WTC11 (cell line): Measurements from ENCODE around the gene DGLUCY. TPM values are rescaled to one million over a fixed set of nuclear protein-coding genes. Genes with fewer than 3 reads are reported as not detected.
"Not testable (repeated sequence)": the region's sequence is repeated elsewhere in the genome, so short reads cannot be mapped to it uniquely, and the experiment has no call there.

Experiments used
- ATAC-seq: fragments of 200-7000 bp; cut with Tn5 transposase; 2 replicates; pipeline ENCODE4 v1.10.0; 2021; ENCODE audit warnings: mild to moderate bottlenecking, moderate library complexity
- CTCF ChIA-PET: fragments of 300-600 bp; sonication (Branson Sonifier 250); formaldehyde crosslinking; loops from one replicate; lab custom pipeline; 2021; ENCODE audit warnings: antibody characterized with exemption; lab: Charles Lee
- POLR2A ChIA-PET: fragments of 350-600 bp; sonication (Branson Sonifier 250); formaldehyde crosslinking; loops from one replicate; lab custom pipeline; 2021; ENCODE audit warnings: antibody characterized with exemption; lab: Charles Lee
- DNase-seq: peaks from one replicate; pipeline ENCODE4 v3.0.0; 2021; ENCODE audit warnings: low spot score
- H3K27ac Mint-ChIP-seq: 2 replicates; pipeline ENCODE4 v1.8.0; 2021; ENCODE audit warnings: mixed read lengths
- H3K27me3 Mint-ChIP-seq: 2 replicates; pipeline ENCODE4 v1.8.0; 2021; ENCODE audit warnings: low read depth, mild to moderate bottlenecking, moderate library complexity, mixed read lengths
- H3K36me3 Mint-ChIP-seq: 2 replicates; pipeline ENCODE4 v1.8.0; 2021; ENCODE audit warnings: mixed read lengths
- H3K4me1 Mint-ChIP-seq: 2 replicates; pipeline ENCODE4 v1.8.0; 2022; ENCODE audit warnings: mixed read lengths
- H3K4me3 Mint-ChIP-seq: 2 replicates; pipeline ENCODE4 v1.8.0; 2021; ENCODE audit warnings: mild to moderate bottlenecking, moderate library complexity, mixed read lengths
- H3K9me3 Mint-ChIP-seq: 2 replicates; pipeline ENCODE4 v1.8.0; 2021; ENCODE audit warnings: mixed read lengths
- CREM ChIP-seq: sonication (generic); formaldehyde crosslinking; IDR thresholded peaks from 2 replicates; pipeline ENCODE4 v1.8.1; 2022; ENCODE audit warnings: mild to moderate bottlenecking, missing genetic modification reagents, moderate library complexity
- ELF4 ChIP-seq: sonication (generic); formaldehyde crosslinking; IDR thresholded peaks from 2 replicates; pipeline ENCODE4 v1.8.1; 2022; ENCODE audit warnings: low read depth, mild to moderate bottlenecking, moderate library complexity, missing genetic modification reagents
- EMX1 ChIP-seq: fragments of 250-450 bp; sonication (Bioruptor Pico); IDR thresholded peaks from 2 replicates; pipeline ENCODE4 v1.8.0; 2021; ENCODE audit warnings: mild to moderate bottlenecking
- ESRRA ChIP-seq: sonication (generic); formaldehyde crosslinking; IDR thresholded peaks from 2 replicates; pipeline ENCODE4 v1.8.1; 2022; ENCODE audit warnings: mild to moderate bottlenecking, missing genetic modification reagents, borderline replicate concordance
- ETV6 ChIP-seq: sonication (generic); formaldehyde crosslinking; IDR thresholded peaks from 2 replicates; pipeline ENCODE4 v1.8.1; 2022; ENCODE audit warnings: mild to moderate bottlenecking, missing genetic modification reagents
- FOXJ3 ChIP-seq: sonication (generic); formaldehyde crosslinking; IDR thresholded peaks from 2 replicates; pipeline ENCODE4 v1.9.0; 2021; ENCODE audit warnings: missing genetic modification reagents, mild to moderate bottlenecking, borderline replicate concordance
- FOXK1 ChIP-seq: sonication (generic); formaldehyde crosslinking; IDR thresholded peaks from 2 replicates; pipeline ENCODE4 v1.8.0; 2022; ENCODE audit warnings: mild to moderate bottlenecking, moderate library complexity, missing genetic modification reagents
- FOXP1 ChIP-seq: sonication (generic); formaldehyde crosslinking; IDR thresholded peaks from 2 replicates; pipeline ENCODE4 v1.8.0; 2022; ENCODE audit warnings: missing genetic modification reagents, mild to moderate bottlenecking, moderate library complexity, borderline replicate concordance
- JAZF1 ChIP-seq: fragments of 250-450 bp; sonication (Bioruptor Pico); IDR thresholded peaks from 2 replicates; pipeline ENCODE4 v1.9.0; 2021; ENCODE audit warnings: moderate library complexity, mild to moderate bottlenecking, inconsistent platforms
- JUN ChIP-seq: sonication (generic); formaldehyde crosslinking; IDR thresholded peaks from 2 replicates; pipeline ENCODE4 v1.8.0; 2023; ENCODE audit warnings: mild to moderate bottlenecking, missing genetic modification reagents
- NR3C1 ChIP-seq: sonication (generic); formaldehyde crosslinking; conservative IDR thresholded peaks from 2 replicates; pipeline ENCODE4 v1.8.1; 2023; ENCODE audit warnings: low read depth, mild to moderate bottlenecking, missing genetic modification reagents
- PRRX2 ChIP-seq: fragments of 250-450 bp; sonication (Bioruptor Pico); IDR thresholded peaks from 2 replicates; pipeline ENCODE4 v1.8.0; 2021; ENCODE audit warnings: mild to moderate bottlenecking
- RELA ChIP-seq: sonication (generic); formaldehyde crosslinking; IDR thresholded peaks from 2 replicates; pipeline ENCODE4 v1.8.1; 2022; ENCODE audit warnings: missing genetic modification reagents, mild to moderate bottlenecking, borderline replicate concordance
- SMAD3 ChIP-seq: sonication (generic); formaldehyde crosslinking; IDR thresholded peaks from 2 replicates; pipeline ENCODE4 v1.8.0; 2022; ENCODE audit warnings: missing genetic modification reagents, mild to moderate bottlenecking, borderline replicate concordance
- SP1 ChIP-seq: sonication (generic); formaldehyde crosslinking; conservative IDR thresholded peaks from 2 replicates; pipeline ENCODE4 v1.8.1; 2022; ENCODE audit warnings: missing genetic modification reagents
- ZNF232 ChIP-seq: sonication (generic); formaldehyde crosslinking; IDR thresholded peaks from 2 replicates; pipeline ENCODE4 v1.8.0; 2022; ENCODE audit warnings: mild to moderate bottlenecking, missing genetic modification reagents
- ZNF423 ChIP-seq: fragments of 250-450 bp; sonication (Bioruptor Pico); IDR thresholded peaks from 2 replicates; pipeline ENCODE4 v2.1.2; 2022; ENCODE audit warnings: mild to moderate bottlenecking, moderate library complexity
- total RNA-seq: library from RNA; stranded (reverse); gene quantifications from 3 replicates; pipeline ENCODE4 v1.2.3, GENCODE V29; 2021
- TF ChIP-seq, protein P1 (sequence below): sonication (generic); formaldehyde crosslinking; IDR thresholded peaks from 2 replicates; pipeline ENCODE4 v1.8.1; 2023; ENCODE audit warnings: mild to moderate bottlenecking, missing genetic modification reagents, borderline replicate concordance
- TF ChIP-seq, protein P2 (sequence below): sonication (generic); formaldehyde crosslinking; IDR thresholded peaks from 2 replicates; pipeline ENCODE4 v1.8.1; 2023; ENCODE audit warnings: mild to moderate bottlenecking, missing genetic modification reagents
- TF ChIP-seq, protein P3 (sequence below): sonication (generic); formaldehyde crosslinking; IDR thresholded peaks from 2 replicates; pipeline ENCODE4 v1.8.1; 2022; ENCODE audit warnings: mild to moderate bottlenecking, missing genetic modification reagents, moderate library complexity, borderline replicate concordance
- TF ChIP-seq, protein P4 (sequence below): sonication (generic); formaldehyde crosslinking; IDR thresholded peaks from 2 replicates; pipeline ENCODE4 v1.8.1; 2023; ENCODE audit warnings: mild to moderate bottlenecking, moderate library complexity, missing genetic modification reagents

The DGLUCY gene
- total RNA-seq, 1 experiment from 2014 or later = 35.4 TPM

DNA sequence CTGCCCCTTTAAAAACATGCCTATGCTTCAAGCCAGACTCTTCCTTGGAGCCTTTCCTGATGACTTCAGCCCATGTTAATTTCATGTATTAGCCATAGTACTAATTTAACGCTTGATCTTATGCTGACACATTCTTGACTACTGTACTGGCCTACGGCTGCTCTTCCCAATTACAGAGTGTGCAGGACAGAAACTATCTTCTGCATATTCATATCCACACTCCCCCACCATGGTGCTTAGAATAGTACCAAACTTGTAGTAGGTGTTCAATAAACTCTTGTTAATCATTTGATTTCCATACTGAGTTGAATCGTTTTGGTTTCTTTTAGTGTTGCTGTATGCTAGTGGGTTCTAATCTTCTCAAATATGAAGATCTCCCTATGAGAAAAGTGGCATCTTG lies 21.8 kb upstream of the DGLUCY start:
- POLR2A ChIA-PET = no interaction called here
- TF ChIP-seq FOXJ3 (CRISPR knock-in tag) (no peak), CREM (no peak), ETV6 (CRISPR knock-in tag) (no peak), ZNF423 (CRISPR knock-in tag) (no peak), ZNF232 (CRISPR knock-in tag) (no peak), FOXP1 (CRISPR knock-in tag) (no peak), NR3C1 (CRISPR knock-in tag) (no peak)
- TF ChIP-seq, protein P1, sequence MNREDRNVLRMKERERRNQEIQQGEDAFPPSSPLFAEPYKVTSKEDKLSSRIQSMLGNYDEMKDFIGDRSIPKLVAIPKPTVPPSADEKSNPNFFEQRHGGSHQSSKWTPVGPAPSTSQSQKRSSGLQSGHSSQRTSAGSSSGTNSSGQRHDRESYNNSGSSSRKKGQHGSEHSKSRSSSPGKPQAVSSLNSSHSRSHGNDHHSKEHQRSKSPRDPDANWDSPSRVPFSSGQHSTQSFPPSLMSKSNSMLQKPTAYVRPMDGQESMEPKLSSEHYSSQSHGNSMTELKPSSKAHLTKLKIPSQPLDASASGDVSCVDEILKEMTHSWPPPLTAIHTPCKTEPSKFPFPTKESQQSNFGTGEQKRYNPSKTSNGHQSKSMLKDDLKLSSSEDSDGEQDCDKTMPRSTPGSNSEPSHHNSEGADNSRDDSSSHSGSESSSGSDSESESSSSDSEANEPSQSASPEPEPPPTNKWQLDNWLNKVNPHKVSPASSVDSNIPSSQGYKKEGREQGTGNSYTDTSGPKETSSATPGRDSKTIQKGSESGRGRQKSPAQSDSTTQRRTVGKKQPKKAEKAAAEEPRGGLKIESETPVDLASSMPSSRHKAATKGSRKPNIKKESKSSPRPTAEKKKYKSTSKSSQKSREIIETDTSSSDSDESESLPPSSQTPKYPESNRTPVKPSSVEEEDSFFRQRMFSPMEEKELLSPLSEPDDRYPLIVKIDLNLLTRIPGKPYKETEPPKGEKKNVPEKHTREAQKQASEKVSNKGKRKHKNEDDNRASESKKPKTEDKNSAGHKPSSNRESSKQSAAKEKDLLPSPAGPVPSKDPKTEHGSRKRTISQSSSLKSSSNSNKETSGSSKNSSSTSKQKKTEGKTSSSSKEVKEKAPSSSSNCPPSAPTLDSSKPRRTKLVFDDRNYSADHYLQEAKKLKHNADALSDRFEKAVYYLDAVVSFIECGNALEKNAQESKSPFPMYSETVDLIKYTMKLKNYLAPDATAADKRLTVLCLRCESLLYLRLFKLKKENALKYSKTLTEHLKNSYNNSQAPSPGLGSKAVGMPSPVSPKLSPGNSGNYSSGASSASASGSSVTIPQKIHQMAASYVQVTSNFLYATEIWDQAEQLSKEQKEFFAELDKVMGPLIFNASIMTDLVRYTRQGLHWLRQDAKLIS (CRISPR knock-in tag) = no peak
- Mint-ChIP-seq H3K9me3 (no peaks in the 10 kb centered on the region), H3K4me1 (no peaks in the 10 kb centered on the region), H3K36me3 (no peaks in the 10 kb centered on the region), H3K27ac (no peak overlapping the region), H3K4me3 (no peak overlapping the region), H3K27me3 (no peaks in the 10 kb centered on the region)
- no peak for DNase-seq
- no peak for ATAC-seq
- CTCF ChIA-PET = no interaction called here

DNA sequence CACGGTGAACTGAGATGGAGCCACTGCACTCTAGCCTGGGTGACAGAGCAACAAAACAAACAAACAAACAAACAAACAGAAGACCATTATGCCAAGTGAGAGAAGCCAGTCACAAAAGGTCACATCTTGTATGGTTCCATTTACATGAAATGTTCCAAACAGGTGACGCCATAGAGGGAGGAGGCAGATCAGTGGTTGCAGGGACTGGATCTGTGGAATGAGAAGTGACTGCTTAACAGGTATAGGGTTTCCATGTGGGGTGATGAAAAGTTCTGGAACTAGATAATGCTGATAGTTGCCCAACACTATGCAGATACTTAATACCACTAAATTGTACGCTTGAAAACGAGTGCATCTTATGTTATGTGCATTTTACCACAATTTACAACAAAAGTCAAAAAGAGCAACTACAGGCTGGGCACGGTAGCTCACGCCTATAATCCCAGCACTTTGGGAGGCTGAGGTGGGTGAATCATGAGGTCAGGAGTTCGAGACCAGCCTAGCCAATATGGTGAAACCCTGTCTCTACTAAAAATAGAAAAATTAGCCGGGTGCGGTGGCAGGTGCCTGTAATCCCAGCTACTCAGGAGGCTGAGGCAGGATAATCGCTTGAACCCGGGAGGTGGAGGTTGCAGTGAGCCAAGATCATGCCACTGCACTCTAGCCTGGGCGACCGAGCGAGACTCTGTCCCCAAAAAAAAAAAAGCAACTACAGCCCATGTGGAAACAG lies 20.0 kb upstream of the DGLUCY start:
- CTCF ChIA-PET = not testable (repeated sequence)

DNA sequence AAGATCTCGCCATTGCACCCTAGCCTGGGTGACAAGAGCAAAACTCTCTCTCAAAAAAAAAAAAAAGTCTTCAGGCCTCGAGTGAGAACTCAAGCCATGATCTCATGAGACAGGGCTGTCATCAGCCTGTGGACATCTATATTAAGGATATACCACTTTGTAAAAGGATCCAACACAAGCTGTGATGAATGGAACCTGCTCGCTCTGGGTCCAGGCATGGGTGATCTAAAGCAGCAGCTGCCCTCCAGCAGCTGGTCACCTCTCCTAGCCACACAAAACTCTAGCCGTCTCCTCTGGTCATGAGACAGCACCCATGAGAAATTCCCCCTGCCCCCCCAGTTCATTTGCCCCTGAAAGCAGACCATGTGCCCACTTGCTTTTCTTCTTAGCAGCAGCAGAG lies 19.1 kb upstream of the DGLUCY start:
- CTCF ChIA-PET = no interaction called here
- Mint-ChIP-seq H3K9me3 (no peaks in the 10 kb centered on the region), H3K4me1 (no peaks in the 10 kb centered on the region), H3K27me3 (no peaks in the 10 kb centered on the region), H3K4me3 (no peak overlapping the region), H3K27ac (no peak overlapping the region), H3K36me3 (no peaks in the 10 kb centered on the region)
- DNase-seq (no peak), ATAC-seq (no peak)
- POLR2A ChIA-PET = no interaction called here
- TF ChIP-seq, protein P2, sequence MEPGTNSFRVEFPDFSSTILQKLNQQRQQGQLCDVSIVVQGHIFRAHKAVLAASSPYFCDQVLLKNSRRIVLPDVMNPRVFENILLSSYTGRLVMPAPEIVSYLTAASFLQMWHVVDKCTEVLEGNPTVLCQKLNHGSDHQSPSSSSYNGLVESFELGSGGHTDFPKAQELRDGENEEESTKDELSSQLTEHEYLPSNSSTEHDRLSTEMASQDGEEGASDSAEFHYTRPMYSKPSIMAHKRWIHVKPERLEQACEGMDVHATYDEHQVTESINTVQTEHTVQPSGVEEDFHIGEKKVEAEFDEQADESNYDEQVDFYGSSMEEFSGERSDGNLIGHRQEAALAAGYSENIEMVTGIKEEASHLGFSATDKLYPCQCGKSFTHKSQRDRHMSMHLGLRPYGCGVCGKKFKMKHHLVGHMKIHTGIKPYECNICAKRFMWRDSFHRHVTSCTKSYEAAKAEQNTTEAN (CRISPR knock-in tag) = no peak
- TF ChIP-seq, protein P3, sequence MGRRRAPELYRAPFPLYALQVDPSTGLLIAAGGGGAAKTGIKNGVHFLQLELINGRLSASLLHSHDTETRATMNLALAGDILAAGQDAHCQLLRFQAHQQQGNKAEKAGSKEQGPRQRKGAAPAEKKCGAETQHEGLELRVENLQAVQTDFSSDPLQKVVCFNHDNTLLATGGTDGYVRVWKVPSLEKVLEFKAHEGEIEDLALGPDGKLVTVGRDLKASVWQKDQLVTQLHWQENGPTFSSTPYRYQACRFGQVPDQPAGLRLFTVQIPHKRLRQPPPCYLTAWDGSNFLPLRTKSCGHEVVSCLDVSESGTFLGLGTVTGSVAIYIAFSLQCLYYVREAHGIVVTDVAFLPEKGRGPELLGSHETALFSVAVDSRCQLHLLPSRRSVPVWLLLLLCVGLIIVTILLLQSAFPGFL (CRISPR knock-in tag) = no peak
- TF ChIP-seq FOXK1 = no peak
- no peak for TF ChIP-seq SP1 (CRISPR knock-in tag)
- TF ChIP-seq EMX1 (CRISPR knock-in tag) = no peak
- TF ChIP-seq, protein P1 (CRISPR knock-in tag) = no peak
- TF ChIP-seq, protein P4, sequence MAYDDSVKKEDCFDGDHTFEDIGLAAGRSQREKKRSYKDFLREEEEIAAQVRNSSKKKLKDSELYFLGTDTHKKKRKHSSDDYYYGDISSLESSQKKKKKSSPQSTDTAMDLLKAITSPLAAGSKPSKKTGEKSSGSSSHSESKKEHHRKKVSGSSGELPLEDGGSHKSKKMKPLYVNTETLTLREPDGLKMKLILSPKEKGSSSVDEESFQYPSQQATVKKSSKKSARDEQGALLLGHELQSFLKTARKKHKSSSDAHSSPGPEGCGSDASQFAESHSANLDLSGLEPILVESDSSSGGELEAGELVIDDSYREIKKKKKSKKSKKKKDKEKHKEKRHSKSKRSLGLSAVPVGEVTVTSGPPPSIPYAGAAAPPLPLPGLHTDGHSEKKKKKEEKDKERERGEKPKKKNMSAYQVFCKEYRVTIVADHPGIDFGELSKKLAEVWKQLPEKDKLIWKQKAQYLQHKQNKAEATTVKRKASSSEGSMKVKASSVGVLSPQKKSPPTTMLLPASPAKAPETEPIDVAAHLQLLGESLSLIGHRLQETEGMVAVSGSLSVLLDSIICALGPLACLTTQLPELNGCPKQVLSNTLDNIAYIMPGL (CRISPR knock-in tag) = no peak
- no peak for TF ChIP-seq JUN (CRISPR knock-in tag)
- TF ChIP-seq SMAD3 (CRISPR knock-in tag) = no peak
- TF ChIP-seq JAZF1 = no peak
- no peak for TF ChIP-seq ZNF232 (CRISPR knock-in tag)
- TF ChIP-seq RELA (CRISPR knock-in tag) = no peak
- no peak for TF ChIP-seq ELF4 (CRISPR knock-in tag)
- no peak for TF ChIP-seq ESRRA
- no peak for TF ChIP-seq PRRX2 (CRISPR knock-in tag)

More for the DNA sequence above, 20.0 kb upstream of the DGLUCY start:
- H3K27ac Mint-ChIP-seq, ATAC-seq, H3K4me1 Mint-ChIP-seq, POLR2A ChIA-PET, DNase-seq, H3K27me3 Mint-ChIP-seq, H3K36me3 Mint-ChIP-seq, H3K9me3 Mint-ChIP-seq, H3K4me3 Mint-ChIP-seq: not testable (repeated sequence)
